ENCODE data around the gene YPEL3.
A peak's percentile ranks its signal among the peaks of the same experiment; 100 is the strongest.

The YPEL3 gene

DNA sequence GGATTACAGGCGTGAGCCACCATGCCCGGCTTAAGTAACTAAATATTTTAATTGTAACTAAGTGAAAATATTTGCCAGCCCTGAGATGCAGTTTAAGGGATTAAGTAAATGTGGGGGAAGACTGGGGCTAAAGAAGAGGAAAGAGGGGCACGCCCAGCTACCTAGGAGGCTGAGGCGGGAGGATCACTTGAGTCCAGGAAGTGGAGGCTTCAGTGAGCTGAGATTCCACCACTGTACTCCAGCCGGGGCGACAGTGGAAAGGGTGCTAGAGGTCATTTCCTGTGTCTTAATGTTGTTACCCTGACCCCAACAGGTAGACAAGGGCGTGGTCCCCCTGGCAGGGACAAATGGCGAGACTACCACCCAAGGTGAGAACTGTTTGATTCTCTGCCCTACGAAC, 27.7 kb downstream of the YPEL3 start:
- DNase-seq, result no peak

DNA sequence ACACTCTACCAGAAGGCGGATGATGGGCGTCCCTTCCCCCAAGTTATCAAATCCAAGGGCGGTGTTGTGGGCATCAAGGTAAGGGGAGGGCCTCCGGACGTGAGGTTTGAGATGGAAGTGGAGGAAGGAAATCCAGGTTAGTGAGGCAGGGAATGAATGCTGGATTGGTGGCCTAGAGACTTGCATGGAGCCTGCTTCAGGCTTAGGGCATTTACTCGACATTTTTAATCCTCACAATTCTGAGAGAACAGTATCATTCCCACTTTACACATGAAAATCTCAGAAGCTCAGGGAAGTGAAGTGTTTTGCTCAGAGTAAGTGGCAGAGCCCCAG, 28.5 kb downstream of the YPEL3 start:
- no peak for DNase-seq

GRCh38 chr16:30066761-30067583, 29.0 kb downstream of the YPEL3 start:
- DNase-seq, result no peak

- peak in 2 of 5 experiments; percentile 17 to 49 for DNase-seq
Observed at GRCh38 chr16:30065943-30066760, 29.9 kb downstream of the YPEL3 start.

GRCh38 chr16:30065102-30065942, 30.7 kb downstream of the YPEL3 start, which contains the start of gene ALDOA:
ALDOA (plus strand) TSS chr16:30065760; CDS start chr16:30066898, 1,138 bp downstream.
- peak; percentile 83 to 99 (median 93) for DNase-seq

- DNase-seq, result no peak
Observed at GRCh38 chr16:30064729-30065101, 31.3 kb downstream of the YPEL3 start.

GRCh38 chr16:30063893-30064728, 31.9 kb downstream of the YPEL3 start:
- peak in 4 of 5 experiments; percentile 50 to 84 (median 53) for DNase-seq

DNA sequence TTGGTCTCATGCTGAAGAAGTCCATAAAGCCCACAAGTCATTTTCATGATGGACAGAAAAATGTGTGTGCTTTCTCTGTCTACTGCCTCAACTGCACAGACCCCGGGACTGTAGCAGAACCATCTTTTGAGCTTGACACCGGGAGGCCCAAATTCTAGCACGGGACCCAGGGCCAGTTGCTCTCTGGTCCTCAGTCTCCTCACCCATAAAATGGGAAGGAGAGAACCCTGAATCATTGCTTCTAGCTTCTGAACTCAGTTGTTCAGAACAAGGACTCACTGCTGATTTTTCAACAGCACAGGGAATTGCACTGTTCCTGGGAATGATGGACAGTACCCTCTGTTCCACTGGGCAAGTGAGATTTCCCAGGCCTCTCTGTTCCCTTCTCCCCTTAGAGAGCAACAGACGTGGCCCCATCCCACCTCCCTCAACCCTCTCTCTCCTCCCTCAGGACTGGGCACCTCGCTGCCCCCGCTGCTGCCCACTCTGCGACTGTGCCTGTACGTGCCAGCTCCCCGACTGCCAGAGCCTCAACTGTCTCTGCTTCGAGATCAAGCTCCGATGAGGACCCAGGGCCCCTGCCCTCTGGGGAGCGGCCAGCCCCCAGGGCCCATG, 32.6 kb downstream of the YPEL3 start:
- DNase-seq, result no peak

DNA sequence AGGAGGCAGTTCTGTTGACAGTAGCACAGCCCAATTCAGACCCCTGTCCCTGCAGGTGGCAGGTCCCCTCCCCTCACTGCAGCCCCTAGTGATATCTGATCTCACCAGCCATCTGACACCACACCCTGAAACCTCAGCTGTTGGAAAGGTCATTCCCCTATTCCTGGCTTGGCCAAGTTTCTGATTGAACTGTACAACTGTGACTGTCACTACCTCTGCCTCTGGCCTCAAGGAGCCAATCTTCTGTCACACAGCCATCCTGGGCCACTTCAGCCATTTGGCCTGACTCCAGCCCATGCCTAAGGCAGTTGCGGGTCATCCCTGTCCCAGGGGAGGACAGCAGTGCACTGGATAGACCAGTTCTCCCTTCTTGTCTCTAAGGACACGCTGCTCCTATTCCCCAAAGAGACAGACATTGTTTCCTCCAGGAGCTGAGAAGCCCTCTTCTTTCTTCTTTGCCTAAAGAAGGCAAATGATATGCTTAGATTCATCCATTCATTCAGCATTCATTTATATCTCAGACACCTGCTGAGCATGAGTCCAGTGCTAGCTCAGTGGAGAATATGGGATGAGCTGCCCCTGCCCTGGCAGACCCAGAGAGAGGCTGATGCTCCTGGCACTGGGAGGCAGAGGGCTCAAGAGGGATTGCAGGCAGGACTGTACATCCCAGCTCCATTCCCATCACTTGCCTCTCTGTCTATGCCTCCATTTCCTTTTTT, 35.0 kb downstream of the YPEL3 start:
- no peak for DNase-seq

GRCh38 chr16:30060346-30060745, 35.7 kb downstream of the YPEL3 start:
- DNase-seq, result no peak

GRCh38 chr16:30054959-30055553, 41.0 kb downstream of the YPEL3 start:
- DNase-seq, result peak in 2 of 5 experiments; percentile 32 to 62

DNA sequence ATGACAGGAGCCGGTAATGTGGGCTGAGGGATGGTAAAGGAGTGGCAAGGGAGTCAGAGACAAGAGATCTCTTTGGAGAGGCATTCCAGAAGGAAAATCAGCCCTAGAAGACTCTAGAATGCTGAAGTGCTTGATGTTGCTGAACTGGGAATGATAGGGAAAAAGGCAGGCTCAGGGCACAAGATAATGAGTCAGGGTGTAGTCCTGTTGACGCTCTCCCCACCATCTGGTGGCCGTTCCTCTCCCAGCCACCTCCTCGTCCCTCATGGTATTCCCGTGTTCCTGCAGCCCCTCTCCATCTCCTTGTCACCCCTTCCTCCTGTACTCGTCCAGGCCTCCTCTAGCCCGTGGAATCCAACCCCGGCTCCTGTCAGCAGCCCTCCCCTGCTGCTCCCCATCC, 41.6 kb downstream of the YPEL3 start:
- no peak for DNase-seq

DNA sequence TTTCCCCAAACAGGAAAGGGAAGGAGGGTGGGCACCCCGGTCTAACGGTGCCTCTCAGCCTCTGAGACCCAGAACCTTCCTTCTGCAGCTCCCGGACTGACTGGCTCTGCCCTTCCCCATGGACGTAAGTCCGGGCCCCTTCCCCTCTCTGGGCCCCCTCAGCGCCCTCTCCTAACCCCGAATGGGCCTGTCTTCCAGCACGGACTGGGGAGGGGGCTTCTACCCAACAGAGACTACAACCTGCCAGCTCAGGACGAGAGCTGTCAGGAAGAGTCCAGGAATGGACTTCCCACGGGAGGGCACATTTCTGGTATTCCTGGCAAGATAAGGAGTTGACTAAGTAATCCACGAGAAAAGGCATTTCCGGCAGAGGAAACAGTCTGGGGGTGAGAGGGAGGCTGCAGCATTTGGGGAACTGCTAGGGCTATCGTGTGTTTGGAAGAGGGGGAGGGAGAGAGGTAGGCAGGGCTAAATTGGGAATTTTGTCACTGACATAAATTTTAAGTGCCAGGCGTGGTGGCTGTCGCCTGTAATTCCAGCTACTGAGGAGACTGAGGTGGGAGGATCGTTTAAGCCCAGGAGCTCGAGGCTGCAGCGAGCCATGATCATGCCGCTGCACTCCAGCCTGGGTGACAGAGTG, 42.5 kb downstream of the YPEL3 start:
- DNase-seq, result no peak

- DNase-seq, result peak; percentile 75 to 93 (median 79)
Observed at GRCh38 chr16:30052671-30053372, 43.2 kb downstream of the YPEL3 start.

DNA sequence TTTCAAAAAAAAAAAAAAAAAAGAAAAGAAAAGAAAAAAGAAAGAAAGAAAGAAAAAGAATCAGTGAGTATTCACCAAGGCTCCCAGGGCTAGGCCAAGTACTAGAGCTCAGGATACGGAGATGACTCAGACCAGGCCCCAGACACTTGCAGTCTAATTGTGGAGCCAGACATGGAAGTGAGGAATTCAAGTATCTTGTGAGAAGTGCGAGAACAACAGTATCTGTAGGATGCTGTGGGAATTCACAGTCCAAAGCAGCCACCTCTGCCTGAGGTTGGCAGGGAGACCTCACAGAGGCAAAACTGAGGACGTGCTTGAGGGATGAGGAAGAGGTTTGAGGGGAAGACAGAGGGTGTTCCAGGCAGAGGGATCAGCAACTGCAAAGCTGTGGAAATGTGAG, 44.5 kb downstream of the YPEL3 start:
- no peak for DNase-seq

- no peak for DNase-seq
Observed at GRCh38 chr16:30049871-30050270, 46.1 kb downstream of the YPEL3 start.

DNA sequence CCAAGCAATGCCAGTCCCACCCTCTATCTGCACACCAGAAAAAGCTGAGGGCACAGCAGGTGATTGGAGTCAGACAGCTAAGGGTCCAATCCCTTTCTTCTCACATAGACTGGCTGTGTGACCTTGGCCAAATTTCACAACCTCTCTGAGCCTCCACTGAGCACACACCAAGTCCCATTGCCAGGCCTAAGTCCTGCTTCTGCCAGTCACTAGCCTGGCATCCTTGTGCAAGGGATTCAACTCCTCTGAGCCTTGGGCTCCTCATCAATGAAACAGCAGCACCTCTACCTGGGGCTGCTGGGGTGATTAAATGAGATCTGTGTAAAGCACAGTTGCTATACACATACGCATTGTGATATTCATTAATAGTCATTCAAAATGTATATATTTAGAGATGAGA, 49.4 kb downstream of the YPEL3 start:
- DNase-seq, result no peak

DNA sequence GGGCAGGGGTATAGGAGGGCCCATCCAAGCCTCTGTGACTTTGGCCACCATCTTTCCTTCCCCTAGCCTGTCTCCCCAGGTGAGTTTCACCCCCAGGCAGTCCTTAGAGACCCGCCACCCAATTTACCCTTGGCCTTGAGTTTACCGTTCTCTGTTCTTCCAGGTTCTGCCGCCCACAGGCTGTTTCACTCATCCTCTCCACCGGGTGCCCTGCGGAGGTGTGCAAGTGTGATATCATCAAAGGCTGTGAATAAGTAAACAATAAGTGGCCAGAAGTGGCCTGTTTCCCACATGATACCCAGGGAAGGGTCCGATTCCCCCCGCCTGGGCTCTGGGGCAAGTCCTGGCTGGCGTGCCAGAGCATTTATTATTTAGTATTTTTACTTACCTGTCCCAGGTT, 49.8 kb downstream of the YPEL3 start:
- DNase-seq, result no peak
